ENCODE results near the gene FGD3. TPM values are rescaled to one million over a fixed set of nuclear protein-coding genes. Genes with fewer than 3 reads are reported as not detected.

FGD3 gene
- total RNA-seq, 1 donor from 2014 or later, result 1.8 TPM

- Histone ChIP-seq H3K36me3 (no peaks in the 10 kb centered on the region), H3K27ac (replicated peaks) (no peak overlapping the region), H3K4me1 (no peaks in the 10 kb centered on the region), H3K9me3 (replicated peaks) (no peaks in the 10 kb centered on the region), H3K27me3 (ENCODE audit: low read depth) (peaks cover 16% of the 10 kb centered on the region), H3K4me3 (no peak overlapping the region)
- TF ChIP-seq, protein P1, sequence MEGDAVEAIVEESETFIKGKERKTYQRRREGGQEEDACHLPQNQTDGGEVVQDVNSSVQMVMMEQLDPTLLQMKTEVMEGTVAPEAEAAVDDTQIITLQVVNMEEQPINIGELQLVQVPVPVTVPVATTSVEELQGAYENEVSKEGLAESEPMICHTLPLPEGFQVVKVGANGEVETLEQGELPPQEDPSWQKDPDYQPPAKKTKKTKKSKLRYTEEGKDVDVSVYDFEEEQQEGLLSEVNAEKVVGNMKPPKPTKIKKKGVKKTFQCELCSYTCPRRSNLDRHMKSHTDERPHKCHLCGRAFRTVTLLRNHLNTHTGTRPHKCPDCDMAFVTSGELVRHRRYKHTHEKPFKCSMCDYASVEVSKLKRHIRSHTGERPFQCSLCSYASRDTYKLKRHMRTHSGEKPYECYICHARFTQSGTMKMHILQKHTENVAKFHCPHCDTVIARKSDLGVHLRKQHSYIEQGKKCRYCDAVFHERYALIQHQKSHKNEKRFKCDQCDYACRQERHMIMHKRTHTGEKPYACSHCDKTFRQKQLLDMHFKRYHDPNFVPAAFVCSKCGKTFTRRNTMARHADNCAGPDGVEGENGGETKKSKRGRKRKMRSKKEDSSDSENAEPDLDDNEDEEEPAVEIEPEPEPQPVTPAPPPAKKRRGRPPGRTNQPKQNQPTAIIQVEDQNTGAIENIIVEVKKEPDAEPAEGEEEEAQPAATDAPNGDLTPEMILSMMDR (IDR thresholded peaks at IDR 0.05; ENCODE audit: borderline replicate concordance), result no peak
- DNase-seq, result no peak
- intact Hi-C loops (cut with micrococcal nuclease), result no loop called here
These were observed 88.6 kb downstream of the FGD3 start for GRCh38 chr9:93035821-93036351.

GRCh38 chr9:93036887-93037475 is 89.7 kb downstream of the FGD3 start:
- H3K4me3 ChIP-seq, result no peak overlapping the region
- H3K4me1 ChIP-seq, result no peaks in the 10 kb centered on the region
- intact Hi-C loops (cut with micrococcal nuclease), result no loop called here
- peaks cover 12% of the 10 kb centered on the region for H3K27me3 ChIP-seq (ENCODE audit: low read depth)
- H3K9me3 ChIP-seq (replicated peaks), result no peaks in the 10 kb centered on the region
- no peak overlapping the region for H3K27ac ChIP-seq (replicated peaks)
- TF ChIP-seq, protein P1 (IDR thresholded peaks at IDR 0.05; ENCODE audit: borderline replicate concordance), result no peak
- no peak for DNase-seq
- no peaks in the 10 kb centered on the region for H3K36me3 ChIP-seq

- TF ChIP-seq, protein P1 (IDR thresholded peaks at IDR 0.05; ENCODE audit: borderline replicate concordance), result no peak
- no peak for DNase-seq
- H3K9me3 ChIP-seq (replicated peaks), result no peaks in the 10 kb centered on the region
- H3K27me3 ChIP-seq (ENCODE audit: low read depth), result peaks cover 9% of the 10 kb centered on the region
- H3K36me3 ChIP-seq, result no peaks in the 10 kb centered on the region
- H3K27ac ChIP-seq (replicated peaks), result no peak overlapping the region
- no peaks in the 10 kb centered on the region for H3K4me1 ChIP-seq
- H3K4me3 ChIP-seq, result no peak overlapping the region
- intact Hi-C loops (cut with micrococcal nuclease), result no loop called here
These were observed 90.2 kb downstream of the FGD3 start for GRCh38 chr9:93037476-93037971.

DNA sequence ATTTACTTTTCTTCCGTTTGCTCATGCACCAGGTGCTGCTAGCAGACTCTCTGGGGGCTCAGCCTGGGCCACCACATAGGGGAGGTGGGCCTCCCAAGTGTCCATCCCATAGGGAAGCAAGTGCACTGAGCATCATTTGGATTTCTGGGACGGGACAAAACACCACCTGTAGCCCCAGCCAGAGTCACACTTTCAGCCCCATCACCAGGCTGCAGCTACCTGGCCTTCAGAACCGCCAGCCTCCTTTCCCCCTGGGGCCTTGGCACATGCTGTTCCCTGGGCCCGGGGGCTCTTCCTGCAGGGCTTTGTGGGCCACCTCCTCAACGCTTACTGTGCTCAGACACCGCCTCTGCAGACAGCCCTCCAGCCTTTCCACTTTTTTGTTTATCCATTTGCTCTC is 91.6 kb downstream of the FGD3 start:
- H3K36me3 ChIP-seq, result no peaks in the 10 kb centered on the region
- DNase-seq, result no peak
- no peak overlapping the region for H3K27ac ChIP-seq (replicated peaks)
- intact Hi-C loops (cut with micrococcal nuclease), result no loop called here
- H3K9me3 ChIP-seq (replicated peaks), result no peaks in the 10 kb centered on the region
- TF ChIP-seq, protein P1 (IDR thresholded peaks at IDR 0.05; ENCODE audit: borderline replicate concordance), result no peak
- peaks cover 6% of the 10 kb centered on the region for H3K27me3 ChIP-seq (ENCODE audit: low read depth)
- H3K4me3 ChIP-seq, result no peak overlapping the region
- H3K4me1 ChIP-seq, result no peaks in the 10 kb centered on the region

DNA sequence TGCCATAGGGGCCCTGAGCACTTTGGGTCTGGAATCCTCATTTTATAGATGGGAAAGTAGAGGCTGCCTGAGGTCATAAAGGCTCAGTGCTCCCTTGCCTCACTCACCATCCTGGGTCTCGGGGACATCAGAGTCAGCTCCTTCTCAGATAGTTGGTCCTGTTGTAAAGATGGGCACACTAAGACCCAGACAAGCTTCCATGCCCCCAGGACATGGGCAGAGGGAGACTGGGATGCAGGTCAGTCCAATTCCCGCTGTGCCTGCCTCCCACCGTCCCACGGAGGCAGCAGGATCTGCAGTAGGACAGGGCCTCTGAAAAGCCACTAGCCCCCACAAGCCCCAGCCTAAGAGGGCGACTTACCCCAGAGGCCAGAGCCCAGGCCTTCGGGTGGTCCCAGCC is 92.1 kb downstream of the FGD3 start:
- TF ChIP-seq, protein P1 (IDR thresholded peaks at IDR 0.05; ENCODE audit: borderline replicate concordance), result no peak
- DNase-seq, result no peak
- H3K36me3 ChIP-seq, result no peaks in the 10 kb centered on the region
- H3K9me3 ChIP-seq (replicated peaks), result no peaks in the 10 kb centered on the region
- intact Hi-C loops (cut with micrococcal nuclease), result no loop called here
- no peaks in the 10 kb centered on the region for H3K4me1 ChIP-seq
- peaks cover 3% of the 10 kb centered on the region for H3K27me3 ChIP-seq (ENCODE audit: low read depth)
- H3K27ac ChIP-seq (replicated peaks), result no peak overlapping the region
- H3K4me3 ChIP-seq, result no peak overlapping the region

Measured in left ventricle myocardium inferior (tissue), 1 donor.